IMR-90 (cell line): Measurements from ENCODE around the gene SNTG2. TPM values are rescaled to one million over a fixed set of nuclear protein-coding genes. Genes with fewer than 3 reads are reported as not detected.

Experiments
- ATAC-seq: fragments of 200-7000 bp; cut with Tn5 transposase; 2 replicates; pipeline ENCODE4 v1.9.1; 2020; ENCODE audit warnings: low read depth, mild to moderate bottlenecking, moderate library complexity
- BruUV-seq: library from RNA; stranded (reverse); fragments of 400-500 nt; replicated peaks from 2 replicates; lab custom pipeline; 2021; lab: Mats Ljungman, UMichigan
- CTCF ChIA-PET: fragments of 300-600 bp; formaldehyde crosslinking; extraction: SDS; loops from one replicate; lab custom pipeline; 2021; ENCODE audit warnings: antibody characterized with exemption; lab: Yijun Ruan, JAX
- POLR2A ChIA-PET: fragments of 300-600 bp; sonication (Branson Sonifier 250); formaldehyde crosslinking; loops from one replicate; lab custom pipeline; 2022; ENCODE audit warnings: antibody characterized with exemption; ENCODE audit not compliant: unreplicated experiment; lab: Charles Lee
- DNase-seq: peaks from one replicate; pipeline ENCODE4 v3.0.0; 2013
- H2AFZ ChIP-seq: replicated peaks from 2 replicates; pipeline ENCODE3; 2013; ENCODE audit warnings: low read length, mild to moderate bottlenecking; ENCODE audit not compliant: poor library complexity
- H2AK5ac ChIP-seq: 2 replicates; pipeline ENCODE4 v1.6.1; 2013; ENCODE audit warnings: low read depth, low read length, inconsistent platforms
- H2AK9ac ChIP-seq: replicated peaks from 2 replicates; pipeline ENCODE3; 2013; ENCODE audit warnings: mild to moderate bottlenecking, low read depth, low read length, moderate library complexity; ENCODE audit not compliant: poor library complexity
- H2BK120ac ChIP-seq: 2 replicates; pipeline ENCODE4 v1.6.1; 2013; ENCODE audit warnings: low read depth, low read length, inconsistent platforms
- H2BK15ac ChIP-seq: 3 replicates; pipeline ENCODE4 v1.6.1; 2013; ENCODE audit warnings: low read depth, low read length, inconsistent platforms
- H2BK20ac ChIP-seq: 2 replicates; pipeline ENCODE4 v1.6.1; 2013; ENCODE audit warnings: low read depth, mild to moderate bottlenecking, inconsistent platforms, low read length, moderate library complexity
- H2BK5ac ChIP-seq: 2 replicates; pipeline ENCODE4 v1.6.1; 2013; ENCODE audit warnings: mild to moderate bottlenecking, low read depth, low read length, inconsistent platforms; ENCODE audit not compliant: poor library complexity, severe bottlenecking
- H3K14ac ChIP-seq: replicated peaks from 2 replicates; pipeline ENCODE4 v1.6.1; 2013; ENCODE audit warnings: low read depth, low read length, inconsistent platforms
- H3K18ac ChIP-seq: 2 replicates; pipeline ENCODE4 v1.6.1; 2013; ENCODE audit warnings: low read depth, low read length, control low read depth
- H3K23ac ChIP-seq: 2 replicates; pipeline ENCODE4 v1.6.1; 2013; ENCODE audit warnings: low read depth, low read length, inconsistent platforms
- H3K27ac ChIP-seq: 2 replicates; pipeline ENCODE4 v1.5.1; 2013; ENCODE audit warnings: mild to moderate bottlenecking, control low read depth, low read length; ENCODE audit not compliant: insufficient read depth
- H3K27me3 ChIP-seq: 2 replicates; pipeline ENCODE4 v1.6.1; 2013; ENCODE audit warnings: low read length; ENCODE audit not compliant: control insufficient read depth, insufficient read depth
- H3K36me3 ChIP-seq: 2 replicates; pipeline ENCODE4 v1.6.1; 2013; ENCODE audit warnings: low read length, mixed read lengths; ENCODE audit not compliant: control insufficient read depth, insufficient read depth
- H3K4ac ChIP-seq: 2 replicates; pipeline ENCODE4 v1.6.1; 2013; ENCODE audit warnings: low read depth, low read length, inconsistent platforms
- H3K4me1 ChIP-seq: 2 replicates; pipeline ENCODE4 v1.6.1; 2013; ENCODE audit warnings: low read length, mixed read lengths; ENCODE audit not compliant: control insufficient read depth, insufficient read depth
- H3K4me2 ChIP-seq: 2 replicates; pipeline ENCODE4 v1.6.1; 2013; ENCODE audit warnings: low read depth, mild to moderate bottlenecking, control low read depth, low read length, moderate library complexity
- H3K4me3 ChIP-seq: 2 replicates; pipeline ENCODE4 v1.5.1; 2013; ENCODE audit warnings: low read depth, mild to moderate bottlenecking, control low read depth, low read length, moderate library complexity; ENCODE audit not compliant: insufficient read depth
- H3K56ac ChIP-seq: 2 replicates; pipeline ENCODE4 v1.6.1; 2013; ENCODE audit warnings: low read length, inconsistent platforms; ENCODE audit not compliant: insufficient read depth; ENCODE audit errors: extremely low read depth
- H3K79me1 ChIP-seq, 2 experiments: 2 replicates each; pipeline ENCODE4 v1.6.1; 2013; ENCODE audit warnings: low read length in 2 of 2, inconsistent platforms in 1 of 2, low read depth in 1 of 2
- H3K9ac ChIP-seq: 2 replicates; pipeline ENCODE4 v1.6.1; 2013; ENCODE audit warnings: low read depth, low read length, control low read depth
- H3K9me1 ChIP-seq: 2 replicates; pipeline ENCODE4 v1.6.1; 2013; ENCODE audit warnings: low read length, inconsistent platforms; ENCODE audit not compliant: insufficient read depth
- H3K9me3 ChIP-seq: 2 replicates; pipeline ENCODE4 v1.6.1; 2013; ENCODE audit warnings: low read length; ENCODE audit not compliant: control insufficient read depth, insufficient read depth
- H4K20me1 ChIP-seq: 2 replicates; pipeline ENCODE4 v1.6.1; 2013; ENCODE audit warnings: low read length, inconsistent platforms; ENCODE audit not compliant: insufficient read depth
- H4K5ac ChIP-seq: 2 replicates; pipeline ENCODE4 v1.6.1; 2013; ENCODE audit warnings: mild to moderate bottlenecking, low read depth, low read length, control low read depth
- H4K8ac ChIP-seq, 2 experiments: 2 replicates each; pipeline ENCODE4 v1.6.1; 2013; ENCODE audit warnings: low read depth in 2 of 2, low read length in 2 of 2, control low read depth in 1 of 2, inconsistent platforms in 1 of 2
- H4K91ac ChIP-seq: 2 replicates; pipeline ENCODE4 v1.6.1; 2013; ENCODE audit warnings: low read depth, low read length, inconsistent platforms; ENCODE audit not compliant: insufficient read depth
- RAD21 ChIP-seq: IDR thresholded peaks from 2 replicates; pipeline ENCODE4 v1.6.1; 2012; ENCODE audit warnings: low read length, improper control_type of control experiment
- WGBS, 2 experiments: methylation state at CpG; one replicate each; pipeline versions ENCODE4 v1.1.5 to v1.1.7; 2013; ENCODE audit warnings: missing lambda C conversion rate in 2 of 2; ENCODE audit not compliant: insufficient read length in 1 of 2; ENCODE audit errors: extremely low coverage in 2 of 2; 5-methylcytosine and 5-hydroxymethylcytosine counted together
- dilution Hi-C: fragments of 300-500 bp; cut with HindIII; formaldehyde crosslinking; loops from one replicate; pipeline ENCODE4 v1.14.3; 2018; ENCODE audit warnings: low sequenced_read_pairs; ENCODE audit not compliant: unreplicated experiment
- in situ Hi-C: fragments of 300-500 bp; cut with MboI; formaldehyde crosslinking; loops from 3 replicates; pipeline ENCODE4 v1.14.3; 2019; ENCODE audit warnings: low sequenced_read_pairs, inconsistent platforms, mixed read lengths
- intact Hi-C: fragments of 100-400 bp; cut with micrococcal nuclease; formaldehyde crosslinking; loops from 2 replicates; pipeline ENCODE4 v1.10.0; 2022
- polyA plus RNA-seq, 3 experiments: library from polyadenylated mRNA; depleted of rRNA; stranded (reverse); fragments of >200 nt; gene quantifications; 2 replicates each; pipeline ENCODE4 v1.2.3, GENCODE V29; 2012; ENCODE audit warnings: low replicate concordance in 1 of 3
- total RNA-seq: library from RNA; depleted of rRNA; stranded (reverse); fragments of >200 nt; gene quantifications from 2 replicates; pipeline ENCODE4 v1.2.3, GENCODE V29; 2012

Gene SNTG2
- total and polyA plus RNA-seq, 2 of the 4 experiments (the other 2 are of a cell fraction), result under 0.01 to 0.17 TPM

- Histone ChIP-seq H3K9me3 (peaks cover 33% of the 10 kb centered on the region), H3K9me1 (no peaks in the 10 kb centered on the region), H3K56ac (no peak overlapping the region), H4K20me1 (no peaks in the 10 kb centered on the region), H2AFZ (no peak overlapping the region), H2BK15ac (no peak overlapping the region), H3K27me3 (no peaks in the 10 kb centered on the region), H2AK5ac (no peak overlapping the region), H3K79me1 (no peaks in the 10 kb centered on the region), H3K9ac (no peak overlapping the region), H4K5ac (no peak overlapping the region), H3K18ac (no peak overlapping the region), H3K27ac (no peak overlapping the region), H2AK9ac (no peak overlapping the region), H4K91ac (no peak overlapping the region), H3K4me3 (no peak overlapping the region), H2BK120ac (no peak overlapping the region), H3K23ac (no peak overlapping the region), H2BK20ac (no peak overlapping the region), H2BK5ac (no peak overlapping the region), H3K4ac (no peak overlapping the region), H4K8ac (no peak overlapping the region), H3K4me2 (no peak overlapping the region), H3K36me3 (no peaks in the 10 kb centered on the region), H3K4me1 (no peaks in the 10 kb centered on the region), H3K14ac (no peak overlapping the region)
- WGBS, 2 experiments, result 43% methylated on average over 6 of the region's 13 CpGs; no CpG with 5 or more reads in 1 of the 2 experiments
- POLR2A ChIA-PET, result no interaction called here
- no peak for TF ChIP-seq RAD21
- in situ Hi-C loops (no loop called here), dilution Hi-C loops (no loop called here), intact Hi-C loops (no loop called here)
- ATAC-seq, result no peak
- no TSS peak for BruUV-seq
- no peak for DNase-seq
- CTCF ChIA-PET, result no interaction called here
Observed at GRCh38 chr2:1294900-1295299, 344.3 kb downstream of the SNTG2 start.
